Testis (tissue), 2 donors: ENCODE data around the gene FUZ.

Experiments used
- CTCF ChIP-seq, 3 experiments: fragments of 450-650 bp in 2 of 3; fragments of 200-600 bp in 1 of 3; sonication (generic) in 1 of 3; IDR thresholded peaks; one replicate each; pipeline ENCODE4 v1.5.1; 2016 to 2019; ENCODE audit warnings: antibody characterized with exemption in 3 of 3, mild to moderate bottlenecking in 2 of 3, moderate library complexity in 1 of 3
- POLR2A ChIP-seq: fragments of 450-650 bp; IDR thresholded peaks from one replicate; pipeline ENCODE4 v1.6.1; 2017; ENCODE audit warnings: antibody characterized with exemption, mild to moderate bottlenecking, moderate library complexity

DNA sequence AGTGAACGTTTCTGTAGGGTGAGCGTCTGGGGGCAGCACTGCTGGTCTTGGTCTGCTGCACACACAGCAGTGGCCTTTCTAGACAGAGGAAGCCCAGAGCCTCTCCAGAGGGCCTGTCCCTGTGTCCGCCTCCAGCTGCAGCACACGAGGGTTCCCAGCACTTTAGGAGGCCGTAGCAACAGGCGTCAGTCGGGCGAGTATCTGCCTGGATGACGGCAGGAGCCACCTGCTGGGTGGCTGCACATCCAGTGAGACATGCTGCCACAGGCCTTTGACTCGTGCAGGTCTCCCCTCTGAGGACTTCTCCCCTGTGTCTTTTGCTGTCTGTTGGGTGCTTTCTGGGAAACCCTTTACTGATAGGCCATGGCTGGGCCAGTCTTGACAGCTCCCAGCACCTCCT is 24.2 kb downstream of the FUZ start:
- TF ChIP-seq CTCF (IDR thresholded peaks at IDR 0.05) = no peak
- no peak for TF ChIP-seq POLR2A
